OCI-LY7 (cell line): ENCODE results near the gene FIGLA.

Experiments
- EZH2phosphoT487 ChIP-seq: fragments of 200-600 bp; sonication (generic); IDR thresholded peaks from 2 replicates; pipeline ENCODE4 v1.6.1; 2018; ENCODE audit warnings: low read depth, borderline replicate concordance, mild to moderate bottlenecking, mixed run types, antibody characterized with exemption, low read length, moderate library complexity, mixed read lengths
- TF ChIP-seq, protein P1 (sequence below): fragments of 200-600 bp; sonication (generic); conservative IDR thresholded peaks from 2 replicates; pipeline ENCODE4 v1.5.1; 2014; ENCODE audit warnings: mild to moderate bottlenecking, antibody characterized with exemption, low read length, moderate library complexity, mixed read lengths

DNA sequence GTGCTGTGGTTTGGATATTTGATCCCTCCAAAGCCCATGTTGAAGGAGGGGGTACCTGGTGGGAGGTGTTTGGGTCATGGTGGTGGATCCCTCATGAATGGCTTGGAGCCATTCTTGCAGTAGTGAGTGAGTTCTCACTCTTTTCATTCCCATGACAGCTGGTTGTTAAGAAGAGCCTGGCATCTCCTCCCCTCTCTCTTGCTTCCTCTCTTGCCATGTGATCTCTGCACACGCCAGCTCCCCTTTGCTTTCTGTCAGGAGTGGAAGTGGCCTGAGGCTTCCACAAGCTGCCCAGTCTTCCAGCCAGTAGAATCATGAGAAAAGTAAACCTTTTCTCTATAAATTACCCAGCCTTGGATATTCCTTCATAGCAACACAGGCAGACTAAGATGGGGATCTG is 31.0 kb downstream of the FIGLA start:
- TF ChIP-seq, protein P1, sequence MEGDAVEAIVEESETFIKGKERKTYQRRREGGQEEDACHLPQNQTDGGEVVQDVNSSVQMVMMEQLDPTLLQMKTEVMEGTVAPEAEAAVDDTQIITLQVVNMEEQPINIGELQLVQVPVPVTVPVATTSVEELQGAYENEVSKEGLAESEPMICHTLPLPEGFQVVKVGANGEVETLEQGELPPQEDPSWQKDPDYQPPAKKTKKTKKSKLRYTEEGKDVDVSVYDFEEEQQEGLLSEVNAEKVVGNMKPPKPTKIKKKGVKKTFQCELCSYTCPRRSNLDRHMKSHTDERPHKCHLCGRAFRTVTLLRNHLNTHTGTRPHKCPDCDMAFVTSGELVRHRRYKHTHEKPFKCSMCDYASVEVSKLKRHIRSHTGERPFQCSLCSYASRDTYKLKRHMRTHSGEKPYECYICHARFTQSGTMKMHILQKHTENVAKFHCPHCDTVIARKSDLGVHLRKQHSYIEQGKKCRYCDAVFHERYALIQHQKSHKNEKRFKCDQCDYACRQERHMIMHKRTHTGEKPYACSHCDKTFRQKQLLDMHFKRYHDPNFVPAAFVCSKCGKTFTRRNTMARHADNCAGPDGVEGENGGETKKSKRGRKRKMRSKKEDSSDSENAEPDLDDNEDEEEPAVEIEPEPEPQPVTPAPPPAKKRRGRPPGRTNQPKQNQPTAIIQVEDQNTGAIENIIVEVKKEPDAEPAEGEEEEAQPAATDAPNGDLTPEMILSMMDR = no peak
- TF ChIP-seq EZH2phosphoT487 = no peak
